Measurements from ENCODE around the gene ATF6B. TPM values are rescaled to one million over a fixed set of nuclear protein-coding genes. Genes with fewer than 3 reads are reported as not detected.

ATF6B gene
- polyA plus RNA-seq, 3 donors: 36.8 to 53.4 (median 38.2) TPM

DNA sequence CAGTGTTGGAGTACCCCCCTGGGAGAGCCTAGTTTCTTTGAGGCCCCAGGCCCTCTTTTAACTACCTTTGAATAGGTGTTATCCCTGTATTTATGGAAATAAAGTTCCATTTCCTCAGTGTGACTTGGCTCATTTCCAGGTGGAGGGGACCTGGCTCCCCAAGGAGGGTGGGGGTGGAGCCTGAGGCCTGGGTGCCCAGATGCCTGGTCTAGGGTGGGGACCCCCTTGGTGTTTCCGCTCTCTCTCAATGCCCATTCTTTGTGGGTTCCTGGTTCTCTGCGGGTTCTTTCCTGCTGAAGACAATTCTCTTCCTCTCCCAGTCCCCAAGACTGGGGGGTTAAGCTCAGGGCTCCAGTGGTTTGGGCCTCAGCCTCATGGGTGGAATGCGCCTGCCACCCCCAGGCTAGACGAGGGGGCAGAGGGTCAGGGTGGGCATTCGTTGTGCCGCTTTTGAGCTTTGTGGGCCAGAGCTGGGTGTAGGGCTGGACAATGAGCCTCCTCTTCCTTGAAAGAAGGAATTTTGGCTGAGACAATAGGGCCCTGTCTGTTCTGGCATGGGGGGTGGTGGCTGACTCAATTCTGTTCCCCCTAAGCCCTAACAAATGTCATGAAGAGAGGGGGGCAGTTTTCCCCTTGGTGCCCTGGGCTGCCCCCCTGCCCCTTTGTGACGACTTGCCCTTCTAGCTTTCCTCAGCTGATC is 35.7 kb upstream of the ATF6B start:
- no peak overlapping the region for H3K27ac ChIP-seq (ENCODE audit: low read depth, low read length)
- WGBS, 3 donors: 81 to 85% (median 81%) methylated on average over 7 of the region's 7 CpGs

DNA sequence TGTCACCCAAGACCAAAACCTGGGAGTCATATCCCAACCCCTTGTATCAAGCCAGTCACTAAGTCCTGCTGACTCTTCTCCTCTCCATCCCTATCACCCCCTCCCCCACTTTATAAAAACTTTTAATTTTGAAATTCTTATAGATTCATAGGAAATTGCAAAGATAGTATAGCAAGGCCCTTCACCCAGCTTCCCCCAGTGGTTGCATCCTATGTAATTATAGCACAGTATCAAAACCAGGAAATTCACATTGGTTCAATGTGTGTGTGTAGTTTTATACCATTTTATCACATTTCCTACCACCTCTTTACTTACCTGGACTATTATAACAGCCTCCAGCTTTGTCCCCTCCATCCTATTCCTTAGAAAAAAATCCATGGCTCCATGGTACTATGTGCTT is 30.0 kb upstream of the ATF6B start:
- H3K27ac ChIP-seq (ENCODE audit: low read depth, low read length): no peak overlapping the region

DNA sequence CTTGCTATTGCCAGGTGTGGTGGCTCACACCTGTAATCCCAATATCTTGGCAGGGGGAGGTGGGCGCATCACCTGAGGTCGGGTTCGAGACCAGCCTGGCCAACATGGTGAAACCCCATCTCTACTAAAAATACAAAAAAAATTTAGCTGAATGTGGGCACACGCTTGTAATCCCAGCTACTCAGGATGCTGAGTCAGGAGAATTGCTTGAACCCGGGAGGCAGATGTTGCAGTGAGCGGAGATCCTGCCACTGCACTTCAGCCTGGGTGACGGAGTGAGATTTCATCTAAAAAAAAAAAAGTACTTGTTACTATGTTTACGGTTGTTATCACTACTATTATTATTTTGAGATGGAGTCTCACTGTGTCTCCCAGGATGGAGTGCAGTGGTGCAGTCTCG is 28.8 kb upstream of the ATF6B start:
- 93 to 94% (median 94%) methylated on average over 9 of the region's 9 CpGs for WGBS, 3 donors
- no peak overlapping the region for H3K27ac ChIP-seq (ENCODE audit: low read depth, low read length)

DNA sequence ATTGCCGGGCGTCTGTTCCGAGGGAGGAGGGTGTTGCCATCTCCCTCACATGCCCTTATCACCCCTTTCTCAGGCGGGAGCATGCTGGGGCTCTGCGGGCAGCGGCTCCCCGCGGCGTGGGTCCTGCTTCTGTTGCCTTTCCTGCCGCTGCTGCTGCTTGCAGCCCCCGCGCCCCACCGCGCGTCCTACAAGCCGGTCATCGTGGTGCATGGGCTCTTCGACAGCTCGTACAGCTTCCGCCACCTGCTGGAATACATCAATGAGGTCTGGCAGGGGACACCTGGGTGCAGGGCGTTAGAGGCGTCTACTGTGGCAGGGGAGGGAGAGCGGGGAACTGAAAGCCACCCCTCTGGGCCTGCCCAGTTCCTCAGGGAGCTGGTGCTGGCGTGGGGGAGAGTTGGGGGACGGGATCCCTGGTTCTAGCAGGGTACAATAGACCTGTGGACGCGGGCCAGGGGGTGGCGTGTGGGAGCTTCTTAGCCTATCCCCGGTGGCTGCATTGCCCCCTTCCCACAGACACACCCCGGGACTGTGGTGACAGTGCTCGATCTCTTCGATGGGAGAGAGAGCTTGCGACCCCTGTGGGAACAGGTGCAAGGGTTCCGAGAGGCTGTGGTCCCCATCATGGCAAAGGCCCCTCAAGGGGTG is 26.6 kb upstream of the ATF6B start:
- WGBS, 3 donors: 4 to 5% (median 4%) methylated on average over 33 to 34 of the region's 34 CpGs
- H3K27ac ChIP-seq (ENCODE audit: low read depth, low read length): peak overlapping the region; percentile 1

DNA sequence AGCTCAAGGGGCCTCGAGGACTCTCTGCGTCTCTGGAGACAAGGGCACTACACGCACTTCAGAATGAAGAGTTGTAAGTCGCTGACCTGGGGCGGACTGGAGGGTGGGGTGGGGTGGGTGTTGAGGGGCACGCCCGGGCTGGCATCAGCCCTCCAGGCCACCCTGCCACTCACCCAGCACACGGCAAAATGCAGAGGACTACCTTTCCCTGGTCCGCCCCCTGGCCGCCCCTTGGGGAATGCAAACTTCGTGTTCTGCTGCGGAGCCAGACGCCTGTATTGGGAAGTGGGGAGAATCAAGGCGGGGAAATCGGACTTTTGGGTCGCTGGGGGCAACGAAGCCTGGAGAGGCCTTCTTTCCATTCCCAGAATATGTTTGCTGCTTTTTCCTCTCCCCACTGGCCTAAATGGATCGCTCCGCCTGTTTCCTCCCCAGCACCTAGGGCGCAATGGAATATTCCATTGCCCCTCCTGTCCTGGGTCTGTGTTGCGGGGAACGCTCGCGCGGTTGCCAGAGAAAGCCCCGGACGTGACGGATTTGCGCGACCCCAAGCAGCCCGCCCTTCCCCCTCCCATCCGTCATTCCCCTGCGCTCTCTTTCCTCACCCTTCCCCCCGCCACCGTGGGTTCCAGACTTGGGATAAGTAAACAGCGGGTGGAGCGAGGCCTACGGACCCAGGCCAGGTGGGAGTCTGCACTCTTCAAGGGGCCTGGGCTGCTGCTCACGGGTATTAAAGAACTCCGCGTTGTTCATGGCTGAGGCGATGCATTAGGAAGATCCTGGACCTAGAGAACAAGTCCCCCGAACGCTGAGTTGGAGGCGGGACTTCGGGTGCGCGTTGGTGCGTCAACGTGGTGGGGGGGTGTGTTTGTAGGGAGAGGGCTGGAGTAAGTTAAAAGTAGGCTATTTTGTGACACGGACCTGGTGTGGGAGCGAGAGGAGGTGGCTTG is 25.8 kb upstream of the ATF6B start, which contains the start of gene PPT2:
Gene PPT2 (plus strand): TSS at position 578 of the 950 bp plus-strand sequence. CDS start 454 bp downstream, outside the sequence.
- whole genome bisulfite sequencing, 3 donors: 1 to 2% (median 2%) methylated on average over 52 of the region's 52 CpGs
- H3K27ac ChIP-seq (ENCODE audit: low read depth, low read length): peak within 1 kb of the TSS; percentile 2

DNA sequence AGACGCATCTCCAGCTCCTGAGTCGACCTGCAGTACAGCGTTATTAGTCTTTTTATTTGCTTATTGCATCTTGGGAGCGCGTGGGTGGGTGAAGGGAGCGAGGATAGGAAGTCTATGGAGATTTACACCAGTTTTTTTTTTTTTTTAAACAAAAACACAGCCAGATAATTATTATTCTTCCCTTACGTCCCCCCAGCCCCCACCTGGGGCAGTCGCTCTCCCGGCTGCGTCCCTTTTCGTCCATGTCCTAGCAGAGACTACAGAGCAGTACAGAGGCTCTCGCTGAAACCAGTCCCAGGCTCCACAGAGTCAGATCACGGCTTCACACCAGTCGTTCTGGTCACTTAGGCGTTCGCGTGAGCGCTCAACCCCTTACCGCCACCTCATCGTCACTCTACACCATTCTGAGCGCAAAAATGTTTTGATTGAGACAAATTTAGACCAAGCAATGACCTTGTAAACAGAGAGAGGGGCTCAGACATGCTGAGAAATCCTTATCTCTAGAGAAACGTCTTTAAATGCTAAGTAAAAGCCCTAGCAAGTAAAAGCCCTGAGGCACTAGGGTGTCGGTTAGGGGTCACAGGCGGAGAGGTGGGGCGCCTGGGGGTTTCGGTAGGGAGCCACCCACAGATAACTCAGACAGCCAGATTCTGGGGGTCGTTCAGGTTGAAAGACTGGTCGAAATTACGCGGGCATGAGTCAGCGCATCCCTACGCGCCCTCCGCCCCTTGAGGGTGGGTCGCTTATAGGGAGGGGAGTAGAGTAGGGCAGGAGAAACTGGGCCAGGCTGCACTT is 24.9 kb upstream of the ATF6B start:
- WGBS, 3 donors: 35 to 46% (median 41%) methylated on average over 35 of the region's 35 CpGs
- peak overlapping the region; percentile 2 for H3K27ac ChIP-seq (ENCODE audit: low read depth, low read length)

DNA sequence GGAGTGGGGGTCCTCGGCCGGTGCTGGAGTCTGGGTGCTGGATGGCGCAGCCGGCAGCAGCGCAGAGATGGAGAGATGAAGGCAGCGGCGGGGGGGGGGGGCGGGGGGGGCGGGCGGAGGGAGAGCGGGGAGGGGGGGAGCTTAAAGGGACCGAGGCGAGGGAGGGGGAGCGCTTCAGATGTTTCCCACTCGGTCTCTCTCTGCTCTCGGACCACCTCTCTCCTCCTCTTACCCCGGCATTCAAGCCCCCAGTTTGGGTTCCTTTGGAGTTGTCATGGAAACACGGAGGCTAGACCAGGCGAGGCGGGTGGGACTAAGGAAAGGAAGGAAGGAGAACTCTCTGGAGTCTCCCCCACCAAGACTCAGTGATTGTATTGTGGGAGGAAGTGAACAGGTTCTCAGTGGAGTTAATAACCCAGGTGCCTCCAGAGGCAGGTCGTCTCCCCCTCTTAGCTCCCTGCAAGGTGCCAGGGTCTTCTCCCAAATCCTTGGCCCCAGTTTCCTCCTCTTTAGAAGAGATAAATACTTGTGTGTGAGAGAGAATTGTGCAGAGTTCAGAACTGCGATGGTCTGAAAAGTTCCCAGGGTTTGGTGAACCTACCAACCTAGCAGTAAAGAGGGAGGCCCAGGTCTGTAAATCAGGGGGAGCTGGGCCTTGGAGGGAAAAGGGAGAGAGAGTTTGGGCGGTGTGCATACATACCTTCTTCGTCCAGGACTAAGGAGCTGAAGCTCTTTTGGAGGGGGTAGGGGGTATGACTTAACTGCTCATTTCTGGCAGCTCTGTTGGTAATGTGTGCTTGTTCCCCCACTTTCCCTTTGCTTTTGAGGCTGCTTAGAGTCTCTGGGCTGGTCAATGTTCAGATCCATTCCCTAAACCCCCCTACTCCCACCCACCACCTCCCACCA is 24.1 kb upstream of the ATF6B start, which contains the start of gene PRRT1:
Gene PRRT1 (minus strand): TSS at position 77 of the 906 bp plus-strand sequence. CDS start 112 bp downstream, outside the sequence.
- 18 to 47% (median 23%) methylated on average over 12 to 16 of the region's 24 CpGs for WGBS, 3 donors
- no peak within 1 kb of the TSS for H3K27ac ChIP-seq (ENCODE audit: low read depth, low read length)

DNA sequence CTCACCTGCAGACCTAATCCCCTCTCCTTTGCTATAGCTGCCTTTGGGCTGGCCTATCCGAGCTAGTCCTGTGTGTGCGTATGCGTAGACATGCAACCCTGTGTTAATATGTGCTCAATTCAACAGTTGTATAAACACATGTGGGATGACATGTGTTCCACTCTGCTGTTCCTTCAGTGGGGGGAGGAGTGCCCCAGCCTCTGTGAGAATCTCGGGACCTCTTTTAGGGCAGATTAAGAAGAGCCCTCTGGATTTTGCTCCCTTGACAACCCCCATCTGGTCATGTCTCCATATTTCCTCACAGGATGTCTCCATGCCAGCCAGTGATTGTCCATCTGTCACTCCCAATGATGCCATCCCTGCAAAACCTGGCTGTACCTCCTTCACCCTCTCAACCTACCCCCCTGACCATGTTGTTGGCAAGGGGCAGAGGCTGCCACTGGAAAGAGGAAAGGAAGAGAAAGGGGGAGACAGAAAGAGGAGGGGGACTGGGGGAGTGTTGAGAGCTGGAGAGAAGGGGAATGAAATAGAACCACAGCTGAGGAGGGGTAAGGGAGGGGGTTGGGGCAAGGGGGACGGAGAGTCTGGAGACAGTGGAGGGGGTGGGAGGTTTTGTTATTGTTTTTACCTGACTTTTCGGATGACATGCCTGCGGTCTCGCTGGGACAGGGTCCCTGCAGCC is 23.3 kb upstream of the ATF6B start:
- 48 to 50% (median 49%) methylated on average over 8 of the region's 8 CpGs for WGBS, 3 donors
- H3K27ac ChIP-seq (ENCODE audit: low read depth, low read length): no peak overlapping the region

DNA sequence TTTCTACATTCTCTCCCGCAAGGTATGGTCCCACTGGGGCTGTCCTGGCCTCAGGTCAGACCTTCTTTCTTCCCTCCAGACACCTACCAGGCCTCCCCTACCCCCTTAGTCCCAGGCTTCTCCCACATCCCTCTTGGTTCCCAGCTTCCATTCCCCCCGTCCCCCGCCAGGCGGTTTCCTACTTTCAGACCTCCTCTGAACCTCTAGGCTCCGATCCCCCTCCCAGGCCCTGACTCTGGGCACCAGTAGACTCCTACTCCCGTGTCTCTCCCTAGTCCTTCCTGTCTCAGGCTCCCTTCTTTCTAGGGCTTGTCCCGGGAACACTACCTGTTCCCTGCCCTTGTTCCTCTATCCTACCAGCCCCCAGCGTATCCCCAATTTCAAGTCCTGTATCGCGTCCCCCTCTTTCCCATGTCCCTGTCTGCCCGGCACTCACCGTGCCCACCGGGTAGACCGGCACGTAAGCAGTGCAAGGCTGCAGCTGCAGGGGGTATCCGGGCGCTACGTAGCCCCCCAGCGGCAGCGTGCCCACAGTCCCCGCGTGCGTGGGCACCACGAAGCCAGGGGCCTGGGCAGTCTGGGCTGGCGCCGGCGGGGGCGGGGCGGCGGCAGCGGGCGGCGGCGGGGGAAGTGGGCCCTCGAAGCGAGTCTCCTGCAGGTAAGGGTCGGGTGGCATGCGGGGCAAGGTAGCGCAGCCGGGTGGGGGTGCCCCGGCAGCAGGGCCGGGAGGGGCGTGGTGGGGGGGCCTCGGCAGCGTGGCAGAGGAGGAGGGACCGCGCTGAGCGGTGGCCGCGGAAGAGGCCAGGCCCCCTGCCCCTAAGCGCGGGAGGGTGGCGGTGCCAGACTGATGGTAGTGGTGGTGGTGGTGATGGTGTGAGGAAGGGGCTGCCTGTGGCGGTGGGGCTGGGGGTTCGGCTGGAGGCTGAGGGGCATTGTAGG is 22.2 kb upstream of the ATF6B start:
- 42 to 57% (median 54%) methylated on average over 46 to 55 of the region's 55 CpGs for WGBS, 3 donors
- no peak overlapping the region for H3K27ac ChIP-seq (ENCODE audit: low read depth, low read length)

DNA sequence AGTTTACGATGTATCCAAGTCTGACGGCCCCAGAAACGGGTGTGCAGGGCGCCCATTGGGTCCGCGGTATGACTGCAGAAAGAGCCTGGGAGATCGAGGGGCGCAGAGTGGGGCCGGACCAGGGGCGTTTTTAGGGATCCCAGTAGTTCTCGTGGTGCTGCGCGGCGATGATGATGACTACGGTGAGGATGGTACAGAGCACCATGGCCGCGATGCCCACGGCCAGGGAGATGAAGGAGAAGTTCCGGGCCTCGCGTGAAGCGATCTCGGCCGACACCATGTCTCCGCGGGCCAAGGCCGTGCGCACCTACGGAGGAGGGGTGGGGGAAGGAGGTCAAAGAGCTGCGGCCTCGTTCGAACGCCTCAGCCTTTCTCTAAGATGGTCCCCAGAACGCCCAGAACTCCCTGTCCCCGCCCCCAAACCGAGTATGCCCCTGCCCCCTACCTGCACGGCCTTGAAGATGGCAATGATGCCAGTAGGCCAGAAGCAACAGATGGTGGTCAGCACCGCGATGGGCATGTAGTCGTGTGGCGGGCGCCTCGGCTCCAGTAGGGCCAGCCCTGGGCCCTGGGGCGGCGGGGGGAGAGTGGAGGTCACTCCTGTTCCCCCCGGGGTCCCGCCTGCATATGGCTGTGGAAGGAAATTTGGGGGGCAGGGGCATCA is 21.2 kb upstream of the ATF6B start:
- no peak overlapping the region for H3K27ac ChIP-seq (ENCODE audit: low read depth, low read length)
- WGBS, 3 donors: 33 to 55% (median 51%) methylated on average over 47 of the region's 47 CpGs

DNA sequence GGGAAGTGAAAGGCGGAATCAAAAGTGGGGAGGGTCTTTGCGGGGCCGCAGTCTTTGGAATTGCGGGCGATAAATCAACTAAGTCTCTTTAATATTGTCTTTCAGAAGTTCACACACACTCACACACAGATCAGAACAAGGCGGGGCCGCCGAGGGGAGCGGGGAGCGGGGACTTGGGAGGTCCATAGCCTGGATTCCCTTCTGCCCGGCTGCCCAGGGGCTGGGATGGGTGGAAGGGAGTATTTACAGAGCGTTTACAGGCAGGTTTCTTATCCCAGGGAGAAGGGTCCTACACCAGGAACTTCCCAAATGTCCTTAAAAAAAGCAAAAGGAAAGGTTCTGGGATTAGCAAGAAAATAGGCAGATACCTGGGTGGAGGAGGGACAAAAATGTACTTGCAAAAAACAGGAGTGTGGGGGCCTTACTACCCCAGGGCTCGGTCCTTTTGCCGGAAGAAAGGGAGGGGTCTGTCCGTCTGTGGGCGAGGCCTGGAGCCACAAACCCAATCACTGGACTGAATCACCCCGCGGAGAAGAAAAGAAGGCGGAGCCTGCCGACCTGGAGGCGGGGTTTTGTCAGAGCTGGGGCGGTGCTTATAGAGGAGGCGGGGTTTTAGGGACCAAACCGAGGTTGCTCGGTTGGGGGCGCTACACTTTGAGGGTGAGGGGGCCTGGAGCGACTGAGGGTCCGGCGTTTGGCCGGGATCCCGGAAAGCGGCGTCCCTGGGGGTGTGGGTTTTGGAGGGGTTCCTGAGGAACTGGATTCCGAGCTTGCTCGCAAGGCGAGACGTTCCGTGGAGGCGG is 20.4 kb upstream of the ATF6B start:
- no peak overlapping the region for H3K27ac ChIP-seq (ENCODE audit: low read depth, low read length)
- WGBS, 3 donors: 13 to 30% (median 25%) methylated on average over 39 of the region's 39 CpGs

DNA sequence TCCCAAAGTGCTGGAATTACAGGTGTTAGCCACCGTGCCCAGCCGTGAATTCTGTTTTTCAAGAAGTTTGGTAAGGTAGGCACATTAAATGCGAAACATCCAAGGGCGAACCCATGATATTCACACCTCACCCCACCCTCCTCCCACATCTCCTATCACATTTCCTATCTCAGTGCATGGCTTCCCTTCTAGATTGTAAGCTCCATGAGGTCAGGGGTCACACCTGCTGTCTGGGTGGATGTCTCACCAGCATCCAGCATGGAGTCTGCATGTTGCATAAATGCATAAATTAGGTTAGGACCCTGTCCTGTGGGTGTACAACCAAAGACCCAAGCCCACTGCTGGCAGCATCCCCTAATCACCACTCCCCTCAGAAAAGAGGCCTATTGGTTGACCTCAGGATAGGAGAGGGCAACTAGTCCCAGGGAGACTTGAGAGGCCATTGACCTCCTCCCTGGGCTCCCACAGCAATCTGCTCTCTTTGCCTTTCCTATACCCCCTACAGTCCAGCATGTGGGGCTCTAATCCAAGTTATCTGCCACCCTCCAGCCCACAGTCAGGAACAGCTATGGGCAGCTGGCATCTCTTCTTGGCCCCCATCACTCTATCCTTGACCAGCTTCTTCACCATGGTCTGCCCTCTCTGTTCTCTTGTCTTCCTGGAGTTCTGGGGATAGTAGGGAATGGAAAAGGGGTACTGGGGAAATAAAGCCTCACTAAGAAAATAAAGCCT is 19.5 kb upstream of the ATF6B start:
- no peak overlapping the region for H3K27ac ChIP-seq (ENCODE audit: low read depth, low read length)
- WGBS, 3 donors: 82 to 95% (median 93%) methylated on average over 4 of the region's 4 CpGs

DNA sequence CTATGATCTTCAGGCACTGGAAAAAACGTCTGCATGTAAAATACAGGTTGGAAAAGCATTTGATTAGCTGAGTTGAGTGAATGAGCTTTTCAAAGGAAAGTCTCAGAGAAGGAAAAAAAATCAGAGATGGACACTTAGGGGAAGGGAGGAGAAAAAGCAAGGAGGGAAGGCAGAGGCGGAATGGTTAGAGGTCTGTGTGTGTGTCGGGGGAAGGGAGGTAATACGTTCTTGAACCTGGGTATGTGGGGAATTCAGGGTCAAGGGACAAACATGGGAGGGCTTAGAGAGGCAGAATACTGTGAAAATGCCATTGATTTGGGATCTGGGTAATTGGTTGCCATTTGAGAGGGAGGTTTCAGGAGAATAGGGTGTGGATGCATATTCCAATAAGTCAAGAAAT is 18.6 kb upstream of the ATF6B start:
- WGBS, 3 donors: 40 to 60% (median 49%) methylated on average over 4 of the region's 4 CpGs

DNA sequence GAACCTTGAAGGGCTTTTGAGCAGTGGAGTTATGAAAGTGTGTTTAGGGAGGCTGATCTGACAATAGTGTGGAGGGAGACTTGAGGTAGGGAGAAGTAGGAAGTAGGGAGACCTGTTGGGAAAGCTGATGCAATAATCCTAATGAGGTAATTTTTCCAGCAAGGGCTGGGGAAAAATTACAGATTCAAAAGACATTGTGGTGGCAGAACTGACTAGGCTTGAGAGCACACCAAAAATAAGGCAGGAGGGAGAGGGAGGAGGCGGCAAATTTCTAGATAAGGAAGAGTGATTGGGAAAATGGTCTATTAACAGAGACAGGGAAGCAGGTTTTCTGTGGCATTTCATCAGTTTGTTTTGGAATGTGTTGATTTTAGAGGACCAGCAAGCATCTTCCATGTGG is 18.2 kb upstream of the ATF6B start:
- WGBS, 3 donors: 77 to 94% (median 85%) methylated on average over 1 of the region's 1 CpG
- no peak overlapping the region for H3K27ac ChIP-seq (ENCODE audit: low read depth, low read length)

More for the DNA sequence above, 18.6 kb upstream of the ATF6B start:
- H3K27ac ChIP-seq (ENCODE audit: low read depth, low read length): no peak overlapping the region
